ENCODE data around the gene ITPA.

The ITPA gene

GRCh38 chr20:3229158-3229557, 19.9 kb downstream of the ITPA start:
- no peak for DNase-seq (ENCODE audit: low read depth)

GRCh38 chr20:3229798-3230197, 20.5 kb downstream of the ITPA start:
- no peak for DNase-seq (ENCODE audit: low read depth)

- DNase-seq (ENCODE audit: low read depth) = no peak
These were observed 21.8 kb downstream of the ITPA start for GRCh38 chr20:3231116-3231515.

- DNase-seq (ENCODE audit: low read depth) = no peak
These were observed 22.7 kb downstream of the ITPA start for GRCh38 chr20:3231889-3232588.

DNA sequence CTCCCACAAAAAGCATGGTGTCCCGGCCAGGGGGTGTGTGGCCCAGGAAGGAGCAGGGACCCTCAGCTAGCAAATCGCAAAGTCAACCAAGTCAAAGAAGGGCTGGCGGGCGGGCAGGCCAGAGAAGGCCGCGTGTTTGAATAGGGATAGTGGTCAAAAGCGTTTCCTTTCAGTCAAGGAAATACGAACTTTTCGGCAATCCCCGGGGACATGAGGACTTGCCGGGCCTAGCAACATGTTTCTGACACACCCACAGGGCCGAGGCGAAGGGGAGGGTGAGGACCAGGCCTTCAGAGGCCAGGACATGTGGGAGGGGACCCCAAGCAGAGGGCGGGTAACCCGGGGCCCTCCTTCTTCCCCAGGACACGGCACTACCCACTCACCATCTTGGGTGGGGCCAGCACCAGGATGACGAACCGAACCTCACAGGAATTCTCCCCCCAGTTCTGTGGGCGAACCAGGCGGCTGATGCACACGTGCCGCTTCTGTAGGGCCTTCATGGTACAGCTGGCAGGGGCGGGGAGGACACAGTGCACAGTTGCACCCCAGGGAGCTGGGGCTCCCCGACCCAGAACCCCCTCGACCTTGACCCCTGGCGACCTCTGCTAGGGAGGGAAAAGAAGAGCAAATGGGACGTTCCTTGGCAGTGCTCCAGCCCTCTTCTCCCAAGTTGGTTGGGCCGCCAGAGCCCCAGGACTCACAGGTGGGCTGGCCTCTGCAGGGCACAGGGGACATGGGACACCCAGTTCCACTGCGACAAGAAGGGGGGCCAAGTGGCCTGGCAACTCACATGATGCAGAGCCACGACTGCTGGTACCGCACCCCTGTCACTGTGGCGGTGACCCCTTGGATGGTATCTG, 24.1 kb downstream of the ITPA start:
- no peak for DNase-seq (ENCODE audit: low read depth)

- no peak for DNase-seq (ENCODE audit: low read depth)
These were observed 24.7 kb downstream of the ITPA start for GRCh38 chr20:3233991-3234498.

DNA sequence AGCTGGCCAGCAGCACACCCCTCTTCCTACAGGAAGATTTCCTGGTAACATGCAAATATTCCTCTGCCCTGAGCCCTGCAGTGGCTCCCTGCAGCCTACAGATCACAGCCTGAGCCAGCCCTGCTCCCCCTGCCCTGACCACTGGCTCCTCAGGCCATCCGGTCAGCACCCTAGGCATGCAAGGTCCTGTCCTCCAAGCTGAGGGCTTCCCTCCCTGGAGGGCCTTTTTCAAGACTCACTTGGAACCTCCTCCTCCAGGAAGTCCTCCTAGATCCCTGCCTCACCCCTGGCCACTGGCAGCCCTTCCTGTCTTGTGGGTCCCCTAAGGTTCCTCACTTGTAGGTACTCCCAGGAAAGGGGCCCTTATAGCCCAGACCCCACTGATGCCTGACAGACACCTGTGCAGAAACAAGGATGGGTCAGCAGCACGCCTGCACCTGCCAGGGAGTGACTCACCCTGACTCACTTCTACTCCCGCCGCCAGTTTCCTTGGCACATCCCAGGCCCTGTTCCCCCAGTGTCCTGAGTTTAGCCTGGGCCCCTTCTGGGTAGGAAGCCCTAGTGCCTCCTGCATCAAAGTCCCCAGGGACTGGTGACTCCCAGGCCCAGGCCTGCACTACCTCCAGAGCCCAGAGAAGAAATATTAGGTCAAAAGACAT, 26.5 kb downstream of the ITPA start:
- DNase-seq (ENCODE audit: low read depth) = no peak

- no peak for DNase-seq (ENCODE audit: low read depth)
These were observed 28.0 kb downstream of the ITPA start for GRCh38 chr20:3237011-3237957.

DNA sequence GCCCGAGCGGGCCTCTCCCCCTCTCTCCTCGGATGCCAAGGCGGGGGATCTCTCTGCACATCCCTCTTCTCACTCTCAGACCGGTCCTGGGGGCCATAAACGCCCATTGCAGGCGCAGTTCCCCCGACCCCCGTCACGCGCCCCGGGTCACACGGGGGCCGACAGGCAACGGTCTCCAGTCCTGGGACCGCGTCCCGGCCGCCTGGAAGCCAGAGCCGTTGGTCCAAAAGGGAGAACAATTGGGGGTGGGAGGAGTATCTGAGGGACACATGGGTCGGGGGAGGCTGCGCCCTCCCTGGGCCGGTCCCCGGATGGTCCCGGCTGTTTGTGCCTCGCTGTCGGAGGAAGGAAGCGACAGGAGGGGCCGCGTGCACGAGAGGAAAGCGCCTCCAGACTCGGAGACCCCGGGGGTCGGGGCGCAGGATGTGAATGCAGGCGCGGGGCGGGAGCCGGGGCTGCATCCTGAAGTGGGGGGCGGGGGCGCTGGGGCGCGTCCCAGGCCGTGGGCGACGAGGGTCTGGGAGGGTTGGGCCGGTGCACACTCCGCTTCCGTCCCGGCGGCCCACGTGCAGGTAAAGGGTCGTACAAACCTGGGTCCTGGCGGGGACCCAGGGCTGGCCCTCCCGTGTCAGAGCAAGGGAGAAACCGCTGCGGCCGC, 28.8 kb downstream of the ITPA start:
- DNase-seq (ENCODE audit: low read depth) = no peak

GRCh38 chr20:3238616-3239025, 29.3 kb downstream of the ITPA start:
- DNase-seq (ENCODE audit: low read depth) = no peak

DNA sequence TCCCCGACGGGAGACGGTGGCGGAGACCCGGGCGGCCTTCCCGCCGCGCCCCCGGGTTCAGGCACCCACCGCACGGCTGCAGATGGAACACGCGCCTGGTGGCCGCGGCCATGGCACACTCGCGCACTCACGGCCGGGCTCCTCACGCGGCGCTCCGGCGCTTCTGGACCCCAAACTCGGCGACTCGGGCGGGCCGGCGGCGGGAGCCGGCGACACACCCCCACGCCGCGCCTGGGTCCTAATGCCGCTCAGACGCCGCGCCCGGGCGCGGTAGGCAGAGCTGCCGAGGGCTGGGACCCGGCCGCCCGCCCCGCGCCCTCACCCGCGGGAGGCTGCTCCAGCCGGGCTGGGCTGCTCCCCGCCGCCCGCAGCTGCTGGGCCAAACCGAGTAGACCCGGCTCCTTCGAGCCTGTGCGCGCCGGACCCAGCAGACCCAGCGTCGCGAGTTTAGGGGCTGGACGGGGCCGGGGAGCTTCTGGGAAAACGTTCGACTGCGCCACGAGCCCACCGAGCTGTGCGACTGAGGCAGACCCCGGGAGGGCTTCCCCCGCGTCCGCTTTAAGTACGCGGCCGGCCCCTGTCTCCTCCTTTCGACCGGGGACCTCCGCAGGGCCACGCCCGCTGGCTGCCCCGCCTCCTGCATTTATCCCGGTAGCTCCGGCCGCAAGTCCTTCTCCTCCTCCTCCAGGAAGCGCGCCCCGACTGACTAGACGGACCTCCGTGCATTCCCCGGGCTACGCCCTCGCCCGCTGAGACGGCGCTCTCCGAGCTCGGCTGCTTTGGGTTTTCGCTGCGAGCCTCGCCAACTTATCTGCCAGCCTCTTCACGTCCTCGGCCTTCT, 29.9 kb downstream of the ITPA start, which contains the start of gene SLC4A11:
Gene SLC4A11, minus strand, starts transcription at position 165 of the 841 bp plus-strand sequence. Its CDS starts 53 bp downstream, at position 112.
- no peak for DNase-seq (ENCODE audit: low read depth)

DNA sequence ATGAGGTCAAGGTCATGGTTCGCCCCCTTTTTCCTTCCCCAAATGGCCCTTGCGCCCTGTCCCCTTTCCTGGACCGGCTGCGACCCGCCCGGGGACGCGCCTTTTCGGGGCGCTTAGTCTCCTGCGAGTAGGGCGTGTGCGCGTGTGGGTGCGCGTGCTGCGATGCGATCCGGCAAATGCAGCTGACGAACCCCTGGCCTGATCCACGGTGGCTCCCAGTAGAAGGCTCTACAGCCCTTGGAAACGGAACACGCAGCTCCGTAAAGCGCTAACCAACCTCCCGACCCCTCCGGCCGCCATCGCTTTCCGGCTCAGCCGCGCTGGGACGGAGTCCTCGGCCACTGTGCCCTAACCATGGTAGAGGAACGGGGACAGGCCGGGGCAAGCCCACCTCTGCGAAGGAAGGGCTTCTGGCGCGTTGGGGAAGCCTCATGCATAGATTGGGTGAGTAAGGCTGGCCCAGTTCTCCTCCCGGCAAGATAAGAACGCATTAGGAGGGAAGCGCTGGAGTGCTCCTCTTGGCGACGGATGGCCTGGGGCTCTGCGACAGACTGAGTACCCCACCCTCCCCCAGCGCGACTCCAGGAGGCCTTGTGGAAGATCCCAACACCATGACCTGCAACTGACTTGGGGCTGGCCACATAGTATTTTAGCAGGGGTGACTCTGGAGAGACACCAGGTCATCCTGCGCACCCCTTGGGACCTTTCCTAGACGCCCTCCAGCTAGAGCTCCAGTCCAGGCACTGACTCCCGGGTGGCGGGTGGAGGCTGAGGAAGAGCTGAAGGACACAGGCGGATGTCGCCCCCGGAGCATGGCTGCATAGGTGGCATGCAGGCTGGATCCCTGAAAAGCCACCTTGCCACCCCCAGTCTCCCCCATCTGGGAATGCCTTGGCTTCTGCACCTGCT, 30.8 kb downstream of the ITPA start:
- DNase-seq (ENCODE audit: low read depth) = no peak

DNA sequence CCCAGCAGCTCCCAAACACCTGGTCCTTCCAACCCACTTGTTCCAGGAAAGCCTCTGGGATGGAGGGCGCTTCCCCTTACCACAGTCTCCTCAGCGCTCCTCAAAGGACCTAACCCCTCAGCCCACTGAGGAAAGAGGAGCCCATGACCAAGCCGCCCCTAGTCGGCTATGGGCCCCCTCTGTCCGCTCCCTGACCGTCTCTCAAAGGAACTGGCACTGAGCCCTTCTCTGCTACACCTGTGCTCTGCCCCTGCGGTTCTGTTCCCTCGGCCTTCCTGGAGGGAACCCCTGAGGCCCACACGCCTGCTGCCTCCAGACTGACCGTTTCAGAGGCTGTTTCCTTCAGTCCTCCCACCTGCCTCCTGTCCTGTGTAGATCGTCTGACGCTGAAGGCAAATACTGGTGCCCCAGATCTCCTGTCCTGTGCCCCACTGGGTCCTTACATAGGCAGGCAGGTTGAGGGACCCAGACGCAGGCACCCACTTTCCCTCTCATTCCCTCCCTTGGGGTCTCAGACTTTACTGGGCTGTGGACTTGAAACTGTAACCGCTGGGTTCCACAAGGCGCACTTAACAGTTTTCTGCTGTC, 31.6 kb downstream of the ITPA start:
- no peak for DNase-seq (ENCODE audit: low read depth)

DNA sequence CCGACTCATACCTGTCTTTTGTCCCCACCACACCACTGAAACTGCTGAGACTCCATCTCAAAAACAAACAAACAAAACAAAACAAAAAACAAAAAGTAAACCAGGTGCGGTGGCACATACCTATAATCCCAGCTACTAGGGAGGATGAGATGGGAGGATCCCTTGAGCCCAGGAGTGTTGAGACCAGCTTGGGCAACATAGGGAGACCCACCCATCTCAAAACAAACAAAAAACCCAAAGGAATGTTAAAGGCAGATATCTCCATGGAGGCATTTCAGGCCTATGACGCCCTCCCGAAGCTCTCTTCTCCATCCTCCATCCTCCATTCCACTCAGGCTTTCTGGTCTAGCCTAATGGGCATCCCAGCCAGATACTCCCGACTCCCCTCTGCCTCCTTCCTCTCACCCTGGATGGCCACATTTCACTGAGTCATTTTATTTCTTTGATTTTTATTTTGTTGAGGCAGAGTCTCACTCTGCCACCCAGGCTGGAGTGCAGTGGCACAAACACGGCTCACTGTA, 32.9 kb downstream of the ITPA start:
- no peak for DNase-seq (ENCODE audit: low read depth)

DNA sequence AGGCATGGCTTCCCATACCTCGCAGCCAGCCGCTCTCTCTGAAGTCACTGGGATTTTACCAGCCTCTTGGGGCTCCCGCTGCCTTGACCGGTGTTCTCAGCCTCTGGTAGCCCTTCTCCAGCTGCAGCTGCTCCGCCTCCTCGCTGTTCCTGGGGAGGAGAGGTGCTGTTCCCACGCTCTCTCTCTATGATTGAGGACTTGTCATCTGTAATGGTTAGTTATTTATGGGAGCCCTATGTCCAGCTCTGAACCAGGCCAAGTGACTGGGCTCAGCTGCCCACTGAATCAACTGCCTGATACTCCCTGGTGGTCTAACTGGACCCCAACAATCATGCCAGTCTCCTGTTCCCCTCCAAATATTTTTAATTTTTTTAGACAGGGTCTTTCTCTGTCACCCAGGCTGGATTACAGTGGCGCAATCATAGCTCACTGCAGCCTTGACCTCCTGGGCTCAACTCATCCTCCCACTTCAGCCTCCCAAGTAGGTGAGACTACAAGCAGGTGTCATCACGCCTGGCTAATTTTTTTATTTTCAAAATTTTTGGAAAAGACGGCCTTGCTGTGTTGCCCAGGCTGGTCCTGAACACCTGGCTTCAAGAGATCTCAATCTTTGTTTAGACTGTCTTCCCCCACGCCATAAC, 34.5 kb downstream of the ITPA start:
- DNase-seq (ENCODE audit: low read depth) = no peak

- DNase-seq (ENCODE audit: low read depth) = no peak
These were observed 35.3 kb downstream of the ITPA start for GRCh38 chr20:3244613-3245012.

- DNase-seq (ENCODE audit: low read depth) = no peak
These were observed 35.9 kb downstream of the ITPA start for GRCh38 chr20:3245156-3245555.

GRCh38 chr20:3245711-3246110, 36.4 kb downstream of the ITPA start:
- no peak for DNase-seq (ENCODE audit: low read depth)
